ENCODE measurements around the gene CDKL1.
"Not testable (repeated sequence)": the region's sequence is repeated elsewhere in the genome, so short reads cannot be mapped to it uniquely, and the experiment has no call there.

Gene CDKL1

DNA sequence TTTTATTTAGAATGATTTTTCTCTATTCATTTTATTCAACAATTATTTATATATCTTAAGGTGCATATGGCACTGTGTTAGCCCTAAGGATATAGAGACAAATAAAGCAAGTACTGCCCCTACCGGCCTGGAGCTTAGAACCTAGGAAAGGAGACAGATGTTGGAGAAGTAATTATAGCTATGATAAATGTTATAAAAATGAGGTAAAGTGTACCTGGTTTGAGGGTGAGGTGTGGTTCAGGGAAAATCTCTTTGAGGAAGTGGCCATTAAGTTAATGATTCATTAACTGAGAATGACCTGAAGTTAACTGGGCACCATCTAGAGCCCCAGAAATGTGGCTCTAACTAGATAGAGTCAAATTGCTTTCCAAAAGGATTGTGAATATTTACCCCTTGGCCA lies 31.9 kb downstream of the CDKL1 start:
- Histone ChIP-seq H3K36me3 (ENCODE audit: insufficient read depth, low read length) (no peaks in the 10 kb centered on the region), H2AFZ (ENCODE audit: low read depth, low read length) (no peak overlapping the region), H3K9ac (ENCODE audit: low read depth, low read length) (no peak overlapping the region), H3K4me3 (ENCODE audit: low read depth in 1 of 2, low read length in 2 of 2) (no peak overlapping the region), H3K4me1 (ENCODE audit: insufficient read depth, low read length) (peaks cover 26% of the 10 kb centered on the region), H4K20me1 (ENCODE audit: insufficient read depth, low read length) (no peaks in the 10 kb centered on the region), H3K4me2 (ENCODE audit: insufficient read depth, low read length) (no peak overlapping the region), H3K27me3 (ENCODE audit: insufficient read depth, low read length, poor library complexity) (no peaks in the 10 kb centered on the region), H3K9me3 (ENCODE audit: insufficient read depth, low read length, severe bottlenecking) (no peaks in the 10 kb centered on the region), H3K79me2 (ENCODE audit: insufficient read depth, low read length) (no peaks in the 10 kb centered on the region), H3K27ac (ENCODE audit: low read length) (no peak overlapping the region)
- ATAC-seq (ENCODE audit: insufficient read depth, low read depth) = no peak
- TF ChIP-seq EZH2 (IDR thresholded peaks at IDR 0.05; ENCODE audit: borderline replicate concordance, low read depth, low read length, severe bottlenecking) = no peak
- TF ChIP-seq, protein P1, sequence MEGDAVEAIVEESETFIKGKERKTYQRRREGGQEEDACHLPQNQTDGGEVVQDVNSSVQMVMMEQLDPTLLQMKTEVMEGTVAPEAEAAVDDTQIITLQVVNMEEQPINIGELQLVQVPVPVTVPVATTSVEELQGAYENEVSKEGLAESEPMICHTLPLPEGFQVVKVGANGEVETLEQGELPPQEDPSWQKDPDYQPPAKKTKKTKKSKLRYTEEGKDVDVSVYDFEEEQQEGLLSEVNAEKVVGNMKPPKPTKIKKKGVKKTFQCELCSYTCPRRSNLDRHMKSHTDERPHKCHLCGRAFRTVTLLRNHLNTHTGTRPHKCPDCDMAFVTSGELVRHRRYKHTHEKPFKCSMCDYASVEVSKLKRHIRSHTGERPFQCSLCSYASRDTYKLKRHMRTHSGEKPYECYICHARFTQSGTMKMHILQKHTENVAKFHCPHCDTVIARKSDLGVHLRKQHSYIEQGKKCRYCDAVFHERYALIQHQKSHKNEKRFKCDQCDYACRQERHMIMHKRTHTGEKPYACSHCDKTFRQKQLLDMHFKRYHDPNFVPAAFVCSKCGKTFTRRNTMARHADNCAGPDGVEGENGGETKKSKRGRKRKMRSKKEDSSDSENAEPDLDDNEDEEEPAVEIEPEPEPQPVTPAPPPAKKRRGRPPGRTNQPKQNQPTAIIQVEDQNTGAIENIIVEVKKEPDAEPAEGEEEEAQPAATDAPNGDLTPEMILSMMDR (IDR thresholded peaks at IDR 0.05; ENCODE audit: borderline replicate concordance, extremely low read depth, low read length, poor library complexity, severe bottlenecking) = no peak
- DNase-seq = no peak

DNA sequence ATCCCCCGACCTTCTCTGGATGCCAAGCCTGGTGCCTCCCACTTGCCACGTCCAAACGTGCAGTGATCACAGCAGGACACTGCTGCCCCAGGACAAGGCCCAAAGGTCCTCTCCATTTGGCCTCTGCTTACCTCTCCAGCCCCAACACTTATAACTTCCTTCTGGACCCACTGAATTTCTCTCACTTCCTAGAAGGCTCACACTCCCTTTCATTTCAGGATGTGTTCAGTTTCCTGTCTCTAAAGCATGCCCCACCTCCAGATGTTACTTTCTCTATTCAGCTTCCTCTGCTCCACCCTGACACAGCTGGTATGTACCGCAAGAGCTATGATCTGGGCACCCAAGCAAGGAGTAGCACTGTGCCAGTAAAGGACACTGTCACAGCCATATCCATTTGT lies 33.0 kb downstream of the CDKL1 start:
- Histone ChIP-seq H3K27ac (ENCODE audit: low read length) (peak overlapping the region; percentile 89), H2AFZ (ENCODE audit: low read depth, low read length) (peak overlapping the region; percentile 73), H3K79me2 (ENCODE audit: insufficient read depth, low read length) (no peaks in the 10 kb centered on the region), H3K9me3 (ENCODE audit: insufficient read depth, low read length, severe bottlenecking) (no peaks in the 10 kb centered on the region), H3K36me3 (ENCODE audit: insufficient read depth, low read length) (no peaks in the 10 kb centered on the region), H3K9ac (ENCODE audit: low read depth, low read length) (peak overlapping the region; percentile 60), H3K4me2 (ENCODE audit: insufficient read depth, low read length) (peak overlapping the region; percentile 76), H3K27me3 (ENCODE audit: insufficient read depth, low read length, poor library complexity) (no peaks in the 10 kb centered on the region), H3K4me1 (ENCODE audit: insufficient read depth, low read length) (peaks cover 26% of the 10 kb centered on the region), H3K4me3 (ENCODE audit: low read depth in 1 of 2, low read length in 2 of 2) (peak overlapping the region; percentile 30 to 59), H4K20me1 (ENCODE audit: insufficient read depth, low read length) (no peaks in the 10 kb centered on the region)
- TF ChIP-seq, protein P1 (IDR thresholded peaks at IDR 0.05; ENCODE audit: borderline replicate concordance, extremely low read depth, low read length, poor library complexity, severe bottlenecking) = no peak
- no peak for TF ChIP-seq EZH2 (IDR thresholded peaks at IDR 0.05; ENCODE audit: borderline replicate concordance, low read depth, low read length, severe bottlenecking)
- DNase-seq = peak; percentile 88
- ATAC-seq (ENCODE audit: insufficient read depth, low read depth) = peak; percentile 98

DNA sequence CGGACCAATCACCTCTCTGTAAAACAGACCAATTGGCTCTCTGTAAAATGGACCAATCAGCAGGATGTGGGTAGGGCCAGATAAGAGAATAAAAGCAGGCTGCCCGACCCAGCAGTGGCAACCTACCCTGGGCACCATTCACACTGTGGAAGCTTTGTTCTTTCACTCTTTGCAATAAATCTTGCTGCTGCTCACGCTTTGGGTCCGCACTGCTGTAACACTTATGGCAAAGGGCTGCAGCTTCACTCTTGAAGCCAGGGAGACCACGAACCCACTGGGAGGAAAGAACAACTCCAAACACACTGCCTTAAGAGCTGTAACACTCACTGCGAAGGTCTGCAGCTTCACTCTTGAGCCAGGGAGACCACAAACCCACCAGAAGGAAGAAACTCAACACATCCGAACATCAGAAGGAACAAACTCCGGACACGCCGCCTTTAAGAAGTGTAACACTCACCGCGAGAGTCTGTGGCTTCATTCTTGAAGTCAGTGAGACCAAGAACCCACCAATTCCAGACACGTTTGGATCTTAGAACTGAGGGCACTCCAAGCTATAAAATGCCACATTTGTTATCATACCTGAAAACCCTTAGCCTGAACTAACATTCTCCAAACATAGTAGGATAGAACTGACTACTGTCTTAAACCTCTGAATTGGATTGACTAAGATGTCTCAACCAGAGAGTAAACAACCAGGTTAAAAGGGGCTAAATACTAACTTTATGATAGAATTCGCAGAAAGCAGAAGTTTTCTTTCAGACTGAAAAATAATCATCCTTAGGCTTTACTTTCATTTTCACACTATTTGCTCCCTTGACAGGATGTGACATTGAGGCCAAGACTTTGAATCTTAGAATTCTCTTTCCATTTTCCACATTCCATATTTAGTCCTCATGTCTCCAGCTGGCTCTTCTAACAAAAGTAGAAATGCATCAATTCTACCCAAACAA lies 33.6 kb downstream of the CDKL1 start:
- no peak for TF ChIP-seq EZH2 (IDR thresholded peaks at IDR 0.05; ENCODE audit: borderline replicate concordance, low read depth, low read length, severe bottlenecking)
- TF ChIP-seq, protein P1 (IDR thresholded peaks at IDR 0.05; ENCODE audit: borderline replicate concordance, extremely low read depth, low read length, poor library complexity, severe bottlenecking) = no peak
- Histone ChIP-seq H3K27me3 (ENCODE audit: insufficient read depth, low read length, poor library complexity) (no peaks in the 10 kb centered on the region), H4K20me1 (ENCODE audit: insufficient read depth, low read length) (no peaks in the 10 kb centered on the region), H2AFZ (ENCODE audit: low read depth, low read length) (peak overlapping the region; percentile 73), H3K27ac (ENCODE audit: low read length) (peak overlapping the region; percentile 89), H3K4me3 (ENCODE audit: low read depth in 1 of 2, low read length in 2 of 2) (peak overlapping the region; percentile 30 to 59), H3K36me3 (ENCODE audit: insufficient read depth, low read length) (0 out of 2 replicates have a peak, but pooled peaks cover 2% of the 10 kb centered on the region), H3K4me2 (ENCODE audit: insufficient read depth, low read length) (peak overlapping the region; percentile 76), H3K9ac (ENCODE audit: low read depth, low read length) (peak overlapping the region; percentile 60), H3K9me3 (ENCODE audit: insufficient read depth, low read length, severe bottlenecking) (no peaks in the 10 kb centered on the region), H3K79me2 (ENCODE audit: insufficient read depth, low read length) (no peaks in the 10 kb centered on the region), H3K4me1 (ENCODE audit: insufficient read depth, low read length) (peaks cover 26% of the 10 kb centered on the region)
- DNase-seq (peak; percentile 74), ATAC-seq (ENCODE audit: insufficient read depth, low read depth) (peak; percentile 37)

DNA sequence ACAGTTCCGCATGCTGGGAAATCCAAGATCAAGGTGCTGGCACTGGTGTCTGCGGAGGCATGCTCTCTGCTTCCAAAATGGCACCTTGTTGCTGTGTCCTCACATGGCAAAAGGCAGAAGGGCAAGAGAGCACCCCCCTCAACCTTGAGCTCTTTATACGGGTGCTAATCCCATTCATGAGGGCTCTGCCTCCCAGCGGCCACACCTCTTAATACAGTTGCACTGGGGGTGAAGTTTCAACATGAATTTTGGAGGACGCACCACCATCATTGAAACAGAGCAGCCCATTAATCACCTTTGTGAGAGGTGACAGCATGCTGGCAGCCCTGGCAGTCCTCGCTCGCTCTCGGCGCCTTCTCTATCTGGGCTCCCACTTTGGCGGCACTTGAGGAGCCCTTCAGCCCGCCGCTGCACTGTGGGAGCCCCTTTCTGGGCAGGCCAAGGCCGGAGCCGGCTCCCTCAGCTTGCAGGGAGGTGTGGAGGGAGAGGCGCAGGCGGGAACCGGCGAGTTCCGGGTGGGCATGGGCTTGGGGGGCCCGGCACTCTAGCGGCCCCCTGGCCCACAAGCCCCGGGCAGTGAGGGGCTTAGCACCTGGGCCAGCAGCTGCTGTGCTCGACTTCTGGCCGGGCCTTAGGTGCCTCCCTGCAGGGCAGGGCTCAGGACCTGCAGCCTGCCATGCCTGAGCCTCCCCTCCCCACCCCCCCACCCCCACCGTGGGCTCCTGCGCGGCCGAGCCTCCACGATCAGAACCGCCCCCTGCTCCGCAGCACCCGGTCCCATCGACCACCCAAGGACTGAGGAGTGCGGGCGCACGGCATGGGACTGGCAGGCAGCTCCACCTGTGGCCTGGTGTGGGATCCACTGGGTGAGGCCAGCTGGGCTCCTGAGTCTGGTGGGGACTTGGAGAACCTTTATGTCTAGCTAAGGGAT lies 34.9 kb downstream of the CDKL1 start:
- not testable (repeated sequence) for H3K9ac ChIP-seq (ENCODE audit: low read depth, low read length); H3K9me3 ChIP-seq (ENCODE audit: insufficient read depth, low read length, severe bottlenecking); H3K27me3 ChIP-seq (ENCODE audit: insufficient read depth, low read length, poor library complexity); ATAC-seq (ENCODE audit: insufficient read depth, low read depth); H3K79me2 ChIP-seq (ENCODE audit: insufficient read depth, low read length); DNase-seq; H4K20me1 ChIP-seq (ENCODE audit: insufficient read depth, low read length); H3K36me3 ChIP-seq (ENCODE audit: insufficient read depth, low read length); H2AFZ ChIP-seq (ENCODE audit: low read depth, low read length)
- H3K4me3 ChIP-seq (ENCODE audit: low read depth in 1 of 2, low read length in 2 of 2) = peak overlapping the region in 1 of 2 experiments; percentile 59; a peak in 1 of 4 replicates
- peaks cover 26% of the 10 kb centered on the region for H3K4me1 ChIP-seq (ENCODE audit: insufficient read depth, low read length)
- H3K27ac ChIP-seq (ENCODE audit: low read length) = 0 out of 2 replicates have a peak overlapping the region, but pooled peaks have one; percentile 89
- 0 out of 2 replicates have a peak overlapping the region, but pooled peaks have one; percentile 76 for H3K4me2 ChIP-seq (ENCODE audit: insufficient read depth, low read length)

Data from DND-41 (cell line).